Activated naive CD4-positive, alpha-beta T cell treated with anti-CD3 and anti-CD28 coated beads, Interleukin-2, amount 10 ng/mL, durations not matched to agents 7 days and 5 days (primary cell): ENCODE data around the gene GCN1.
A peak's percentile ranks its signal among the peaks of the same experiment; 100 is the strongest.

Source experiments
- CTCF ChIA-PET: fragments of 350-600 bp; sonication (Branson Sonifier 250); formaldehyde crosslinking; loops from one replicate; lab custom pipeline; 2021; ENCODE audit warnings: antibody characterized with exemption; lab: Charles Lee
- DNase-seq: peaks from one replicate; pipeline ENCODE4 v3.0.0-alpha.2; 2020
- H3K27ac Mint-ChIP-seq: one replicate; pipeline ENCODE4 v1.8.0; 2021; ENCODE audit warnings: mild to moderate bottlenecking, moderate library complexity, mixed read lengths
- H3K27me3 Mint-ChIP-seq: one replicate; pipeline ENCODE4 v1.8.0; 2021; ENCODE audit warnings: mild to moderate bottlenecking, mixed read lengths
- H3K36me3 Mint-ChIP-seq: one replicate; pipeline ENCODE4 v1.8.0; 2021; ENCODE audit warnings: mixed read lengths
- H3K4me1 Mint-ChIP-seq: one replicate; pipeline ENCODE4 v1.8.0; 2021; ENCODE audit warnings: mixed read lengths
- H3K4me3 Mint-ChIP-seq: one replicate; pipeline ENCODE4 v1.8.0; 2021; ENCODE audit warnings: mild to moderate bottlenecking, moderate library complexity, mixed read lengths
- H3K9me3 Mint-ChIP-seq: one replicate; pipeline ENCODE4 v1.8.0; 2021; ENCODE audit warnings: mixed read lengths

GCN1 gene

DNA sequence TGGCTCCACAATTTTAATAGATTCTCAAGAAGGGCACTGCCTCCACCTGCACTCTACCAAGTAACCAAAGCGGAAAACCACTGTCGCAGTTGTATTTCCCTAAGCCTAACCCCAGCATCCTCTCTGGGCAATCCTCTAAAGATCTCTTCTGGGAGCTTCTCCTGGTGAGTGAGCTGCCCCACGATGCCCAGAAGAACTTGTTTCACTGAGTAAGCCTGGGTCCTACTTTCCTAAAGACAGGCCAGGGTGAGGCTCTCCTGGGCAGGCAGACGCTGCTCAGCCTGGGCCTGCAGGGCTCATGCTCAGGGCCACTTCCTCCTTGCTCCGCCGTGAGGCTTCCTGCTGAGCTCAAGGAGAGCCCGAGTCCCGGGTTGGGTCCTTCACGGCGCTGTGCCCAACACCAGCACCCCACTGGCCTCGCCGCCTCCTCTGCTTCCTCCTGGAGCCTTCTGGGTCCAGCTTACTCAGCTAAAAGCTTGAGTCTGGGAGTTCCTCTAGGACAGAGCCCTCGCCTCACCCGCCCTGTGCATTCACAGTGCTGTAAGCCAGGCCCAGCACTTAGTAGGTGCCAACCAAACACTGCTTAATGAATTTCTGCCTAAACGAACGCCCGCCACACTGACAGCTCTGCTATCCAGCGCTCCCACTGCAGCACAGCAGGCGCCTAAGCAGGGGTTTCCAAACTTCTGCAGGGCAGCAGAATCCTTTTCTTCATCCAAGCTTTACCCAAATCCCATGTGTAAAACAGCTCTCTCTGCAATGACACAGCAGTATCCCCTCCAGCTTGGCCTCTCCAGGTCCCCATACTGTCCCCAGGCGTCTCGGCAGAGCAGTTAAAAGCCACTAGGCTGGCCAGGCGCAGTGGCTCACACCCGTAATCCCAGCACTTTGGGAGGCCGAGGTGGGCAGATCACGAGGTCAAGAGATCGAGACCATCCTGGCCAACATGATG lies 83.7 kb downstream of the GCN1 start:
- Mint-ChIP-seq H3K36me3 (peaks cover 55% of the 10 kb centered on the region), H3K9me3 (no peaks in the 10 kb centered on the region), H3K27me3 (no peaks in the 10 kb centered on the region), H3K4me3 (peak overlapping the region; percentile 66), H3K27ac (peak overlapping the region; percentile 84), H3K4me1 (peaks cover 76% of the 10 kb centered on the region)
- CTCF ChIA-PET = interaction anchor here (0.8 to 4.1 kb wide), 3 partner anchors 8 to 24 kb away, joined by 3 to 13 read pairs (median 5); no protein-coding TSS in a partner anchor
- peak; percentile 73 for DNase-seq

DNA sequence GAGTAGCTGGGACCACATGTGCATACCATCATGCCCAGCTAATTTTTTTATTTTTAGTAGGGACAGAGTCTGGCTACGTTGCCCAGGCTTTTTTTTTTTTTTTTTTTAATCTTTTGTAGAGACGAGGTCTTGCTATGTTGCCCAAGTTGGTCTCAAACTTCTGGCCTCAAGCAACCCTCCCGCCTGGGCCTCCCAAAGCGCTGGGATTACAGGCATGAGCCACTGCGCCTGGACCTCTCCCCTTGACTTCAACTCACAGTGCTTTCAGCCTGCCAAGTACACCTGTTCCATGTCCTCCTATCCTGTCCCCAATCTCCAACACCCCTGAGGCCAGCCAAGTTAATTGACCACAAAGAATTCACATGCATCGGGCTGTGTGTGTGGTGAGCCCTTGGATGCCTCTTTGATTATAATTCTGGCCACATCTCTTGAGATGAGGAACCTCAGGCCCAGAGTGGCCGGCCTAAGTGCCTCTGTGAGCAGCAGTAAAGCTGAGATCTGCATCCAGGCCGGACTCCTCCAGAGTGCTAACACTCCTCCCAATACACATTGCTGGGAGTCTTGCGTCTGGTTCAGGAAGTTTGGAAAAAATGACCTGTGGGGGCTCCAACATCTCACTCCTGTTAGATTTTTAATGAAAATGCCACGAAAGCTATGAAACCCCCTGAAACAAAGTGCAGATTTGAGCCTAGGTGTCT lies 84.8 kb downstream of the GCN1 start:
- CTCF ChIA-PET = interaction anchor here (1.4 to 4.1 kb wide), 2 partner anchors 11 to 23 kb away, joined by 5 to 13 read pairs; no protein-coding TSS in a partner anchor
- H3K4me1 Mint-ChIP-seq = peaks cover 65% of the 10 kb centered on the region
- no peaks in the 10 kb centered on the region for H3K27me3 Mint-ChIP-seq
- no peak overlapping the region for H3K27ac Mint-ChIP-seq
- no peak overlapping the region for H3K4me3 Mint-ChIP-seq
- H3K36me3 Mint-ChIP-seq = peaks cover 54% of the 10 kb centered on the region
- no peaks in the 10 kb centered on the region for H3K9me3 Mint-ChIP-seq
- no peak for DNase-seq

DNA sequence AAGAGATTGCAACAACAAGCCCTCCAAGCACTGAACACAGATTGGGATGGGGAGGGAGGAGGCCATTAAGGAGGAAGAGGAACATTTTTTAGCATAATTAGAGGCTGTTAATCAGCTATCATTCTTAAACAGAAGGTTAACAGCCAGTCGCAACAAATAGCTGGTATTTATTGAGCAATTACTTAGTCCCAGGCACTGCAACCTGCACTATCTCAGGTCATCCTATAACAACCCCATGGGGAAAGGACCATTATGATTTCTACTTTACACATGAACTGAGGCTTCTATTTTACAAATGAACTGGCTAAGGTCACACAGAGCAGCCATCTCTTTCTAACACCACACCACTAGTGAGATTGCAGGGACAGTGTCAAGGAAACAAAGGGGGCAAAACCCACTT lies 88.4 kb downstream of the GCN1 start:
- Mint-ChIP-seq H3K27ac (no peak overlapping the region), H3K4me1 (peaks cover 43% of the 10 kb centered on the region), H3K36me3 (peaks cover 43% of the 10 kb centered on the region), H3K4me3 (no peak overlapping the region), H3K9me3 (no peaks in the 10 kb centered on the region), H3K27me3 (no peaks in the 10 kb centered on the region)
- CTCF ChIA-PET = interaction anchor here (0.6 kb wide), 1 partner anchor 21 kb away, joined by 4 read pairs; no protein-coding TSS in a partner anchor
- DNase-seq = no peak

DNA sequence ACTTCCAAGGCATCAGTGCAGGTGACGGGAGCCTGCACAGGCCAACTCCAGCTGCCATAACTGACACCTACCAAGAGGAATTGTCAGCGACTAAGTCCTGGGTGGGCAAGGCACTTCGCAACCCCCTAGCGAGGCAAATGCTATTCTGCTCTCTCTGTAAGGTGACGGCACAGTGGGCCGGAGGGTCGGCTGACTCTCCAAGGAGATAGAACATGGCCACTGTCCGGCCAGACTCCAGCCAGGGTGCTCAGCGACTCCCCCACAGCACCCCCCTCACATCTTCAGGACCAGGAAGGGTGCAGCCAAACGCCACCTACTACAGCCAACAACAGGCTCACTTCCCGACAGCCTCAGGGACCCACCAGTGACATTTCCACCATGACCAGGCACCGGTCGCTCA lies 91.1 kb downstream of the GCN1 start:
- H3K27me3 Mint-ChIP-seq = no peaks in the 10 kb centered on the region
- no peak overlapping the region for H3K4me3 Mint-ChIP-seq
- H3K36me3 Mint-ChIP-seq = peaks cover 41% of the 10 kb centered on the region
- H3K9me3 Mint-ChIP-seq = no peaks in the 10 kb centered on the region
- DNase-seq = no peak
- H3K27ac Mint-ChIP-seq = no peak overlapping the region
- CTCF ChIA-PET = no interaction called here
- H3K4me1 Mint-ChIP-seq = peaks cover 28% of the 10 kb centered on the region

DNA sequence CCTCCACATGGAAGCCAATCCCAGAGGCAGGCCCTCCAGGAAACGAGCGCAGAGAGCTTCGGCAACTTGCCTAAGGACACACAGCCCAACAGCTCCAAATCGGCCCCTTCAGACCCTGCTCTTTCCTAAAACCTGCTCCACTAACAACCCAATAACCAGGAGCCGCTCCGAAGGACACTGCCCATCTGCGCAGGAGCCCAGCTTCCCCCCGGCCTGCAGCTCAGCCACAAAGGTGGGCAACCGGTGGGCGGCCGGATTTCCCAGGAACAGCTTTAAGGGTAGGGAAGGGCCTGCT lies 91.5 kb downstream of the GCN1 start:
- Mint-ChIP-seq H3K36me3 (peaks cover 40% of the 10 kb centered on the region), H3K4me1 (peaks cover 24% of the 10 kb centered on the region), H3K4me3 (no peak overlapping the region), H3K9me3 (no peaks in the 10 kb centered on the region), H3K27ac (no peak overlapping the region), H3K27me3 (no peaks in the 10 kb centered on the region)
- CTCF ChIA-PET = no interaction called here
- DNase-seq = no peak

DNA sequence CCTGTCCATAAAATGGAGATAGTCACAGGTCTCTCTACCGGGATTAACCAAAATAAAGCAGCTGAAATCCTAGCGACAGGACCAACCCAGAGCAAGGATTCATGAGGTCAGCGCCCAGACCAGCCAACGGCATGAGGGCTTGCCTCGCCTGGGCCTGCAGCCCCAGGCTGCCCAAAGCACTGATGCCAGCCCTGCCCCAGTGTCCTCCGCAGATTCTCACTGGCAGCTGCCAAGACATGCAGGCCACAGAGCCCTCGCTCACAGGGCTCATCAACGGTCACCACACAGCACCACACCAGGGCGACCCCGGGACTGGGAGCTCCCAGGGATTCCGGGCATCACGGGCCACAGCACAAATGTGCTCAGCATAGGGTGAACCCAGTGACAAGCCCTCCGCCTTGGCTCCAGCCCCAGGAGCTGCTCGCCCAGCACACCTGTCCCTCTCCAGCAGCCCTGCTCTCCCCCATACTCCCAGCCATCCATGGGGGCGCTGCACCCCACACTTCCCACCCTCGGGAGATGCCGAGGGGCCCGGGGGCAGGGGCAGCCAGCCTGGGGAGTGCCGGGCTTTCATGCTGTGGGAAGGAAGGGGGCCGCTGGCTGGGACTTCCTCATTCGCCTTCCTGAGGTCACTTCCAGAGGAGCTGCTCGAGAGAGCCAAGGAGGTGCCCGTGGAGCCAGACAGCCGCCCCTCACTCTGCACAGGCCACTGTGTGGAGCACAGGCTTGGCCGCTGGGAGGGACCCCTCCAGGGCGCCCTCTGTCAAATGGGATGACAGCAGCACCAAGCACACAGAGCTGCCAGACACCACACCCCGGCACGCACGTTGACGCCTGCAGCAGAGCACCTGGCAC lies 92.1 kb downstream of the GCN1 start:
- Mint-ChIP-seq H3K4me1 (peaks cover 21% of the 10 kb centered on the region), H3K36me3 (peaks cover 39% of the 10 kb centered on the region), H3K27ac (no peak overlapping the region), H3K9me3 (no peaks in the 10 kb centered on the region), H3K4me3 (no peak overlapping the region), H3K27me3 (no peaks in the 10 kb centered on the region)
- DNase-seq = no peak
- CTCF ChIA-PET = interaction anchor here (1.4 kb wide), 1 partner anchor 15 kb away, joined by 4 read pairs; no protein-coding TSS in a partner anchor

DNA sequence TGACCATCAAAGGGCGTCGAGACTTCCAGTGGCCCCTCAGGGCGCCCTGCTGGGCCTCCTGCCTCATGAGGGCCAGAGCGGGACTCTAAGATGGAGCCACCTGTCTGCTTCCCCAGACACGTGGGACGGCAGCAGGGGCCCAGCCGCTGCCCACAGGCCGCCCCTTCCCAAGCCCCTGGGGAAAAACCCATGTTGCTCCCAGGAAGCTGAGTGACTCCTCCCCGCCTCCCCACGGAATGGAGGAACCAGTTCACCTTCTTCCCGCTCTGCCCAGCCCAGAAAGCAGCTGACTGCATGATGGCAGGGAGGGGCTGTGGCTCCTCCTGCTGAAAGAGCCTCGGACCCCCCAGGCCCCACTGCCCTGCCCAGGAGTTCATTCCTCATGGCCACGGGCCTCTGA lies 92.9 kb downstream of the GCN1 start:
- Mint-ChIP-seq H3K4me3 (no peak overlapping the region), H3K27ac (no peak overlapping the region), H3K36me3 (peaks cover 40% of the 10 kb centered on the region), H3K4me1 (peaks cover 19% of the 10 kb centered on the region), H3K9me3 (no peaks in the 10 kb centered on the region), H3K27me3 (no peaks in the 10 kb centered on the region)
- CTCF ChIA-PET = interaction anchor here (1.4 kb wide), 1 partner anchor 14 kb away, joined by 4 read pairs; no protein-coding TSS in a partner anchor
- DNase-seq = no peak

DNA sequence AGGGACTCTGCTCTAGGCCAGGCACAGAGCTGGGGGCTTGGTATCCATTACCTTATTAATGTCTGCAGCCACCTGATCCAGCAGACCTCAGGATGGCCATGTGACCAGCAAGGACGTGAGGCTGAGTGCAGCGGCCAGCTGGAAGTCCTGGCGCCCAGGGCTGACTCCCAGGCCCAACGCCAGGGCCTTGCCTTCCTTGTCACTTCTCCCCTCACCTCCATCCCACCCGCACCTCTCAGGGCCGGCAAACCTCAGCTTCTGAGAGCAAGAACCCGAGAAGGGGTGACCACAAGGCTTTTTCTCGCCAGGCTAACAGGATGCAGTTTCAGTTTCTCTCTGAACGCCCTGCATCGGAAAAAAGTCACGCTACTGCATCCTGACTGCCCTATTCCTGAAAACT lies 93.3 kb downstream of the GCN1 start:
- Mint-ChIP-seq H3K27ac (no peak overlapping the region), H3K4me3 (no peak overlapping the region), H3K9me3 (no peaks in the 10 kb centered on the region), H3K36me3 (peaks cover 42% of the 10 kb centered on the region), H3K4me1 (peaks cover 17% of the 10 kb centered on the region), H3K27me3 (no peaks in the 10 kb centered on the region)
- no peak for DNase-seq
- CTCF ChIA-PET = interaction anchor here (1.4 kb wide), 1 partner anchor 14 kb away, joined by 4 read pairs; no protein-coding TSS in a partner anchor

DNA sequence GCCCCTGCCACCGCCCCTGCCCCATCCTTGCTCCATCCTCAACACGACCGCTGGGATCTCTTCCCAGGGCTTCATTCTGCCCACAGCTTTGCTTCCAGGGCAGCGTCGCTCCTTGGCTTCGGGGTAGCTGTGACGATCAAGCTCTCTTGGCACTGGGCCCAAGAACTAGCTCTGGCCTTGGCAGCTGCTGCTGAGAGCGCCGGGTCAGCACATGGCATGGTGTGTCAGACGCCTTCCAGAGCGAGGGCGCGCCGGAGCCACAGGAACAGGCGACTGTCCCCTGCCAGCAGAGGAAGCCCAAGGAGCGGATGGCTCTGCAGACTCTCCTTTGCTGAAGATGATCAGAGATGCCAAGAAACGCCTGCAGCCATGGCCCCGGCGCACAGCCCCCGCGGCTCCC lies 93.9 kb downstream of the GCN1 start:
- CTCF ChIA-PET = interaction anchor here (1.4 kb wide), 1 partner anchor 13 kb away, joined by 4 read pairs; no protein-coding TSS in a partner anchor
- Mint-ChIP-seq H3K36me3 (peaks cover 39% of the 10 kb centered on the region), H3K27ac (no peak overlapping the region), H3K4me3 (no peak overlapping the region), H3K27me3 (no peaks in the 10 kb centered on the region), H3K9me3 (no peaks in the 10 kb centered on the region), H3K4me1 (peaks cover 16% of the 10 kb centered on the region)
- no peak for DNase-seq

DNA sequence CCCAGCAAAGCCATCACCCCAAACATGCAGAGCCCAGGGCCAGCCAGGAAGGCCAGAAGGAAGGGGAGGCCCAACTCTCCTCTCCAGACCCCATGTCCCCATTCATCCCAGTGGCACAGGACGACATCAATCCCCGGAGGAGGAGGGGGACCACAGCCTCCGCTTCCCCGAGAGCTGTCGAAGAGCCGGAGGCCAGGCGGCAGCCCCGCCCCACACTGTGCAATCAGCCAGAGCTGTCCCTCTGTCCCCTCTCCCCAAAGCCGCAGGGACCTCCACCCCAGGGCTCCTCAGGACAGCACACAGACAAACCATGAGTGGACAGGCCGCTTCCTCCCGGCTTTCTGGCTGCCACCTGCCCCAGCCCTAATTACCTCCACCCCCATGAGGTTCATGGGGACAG lies 94.8 kb downstream of the GCN1 start:
- H3K27ac Mint-ChIP-seq = no peak overlapping the region
- H3K27me3 Mint-ChIP-seq = no peaks in the 10 kb centered on the region
- CTCF ChIA-PET = no interaction called here

DNA sequence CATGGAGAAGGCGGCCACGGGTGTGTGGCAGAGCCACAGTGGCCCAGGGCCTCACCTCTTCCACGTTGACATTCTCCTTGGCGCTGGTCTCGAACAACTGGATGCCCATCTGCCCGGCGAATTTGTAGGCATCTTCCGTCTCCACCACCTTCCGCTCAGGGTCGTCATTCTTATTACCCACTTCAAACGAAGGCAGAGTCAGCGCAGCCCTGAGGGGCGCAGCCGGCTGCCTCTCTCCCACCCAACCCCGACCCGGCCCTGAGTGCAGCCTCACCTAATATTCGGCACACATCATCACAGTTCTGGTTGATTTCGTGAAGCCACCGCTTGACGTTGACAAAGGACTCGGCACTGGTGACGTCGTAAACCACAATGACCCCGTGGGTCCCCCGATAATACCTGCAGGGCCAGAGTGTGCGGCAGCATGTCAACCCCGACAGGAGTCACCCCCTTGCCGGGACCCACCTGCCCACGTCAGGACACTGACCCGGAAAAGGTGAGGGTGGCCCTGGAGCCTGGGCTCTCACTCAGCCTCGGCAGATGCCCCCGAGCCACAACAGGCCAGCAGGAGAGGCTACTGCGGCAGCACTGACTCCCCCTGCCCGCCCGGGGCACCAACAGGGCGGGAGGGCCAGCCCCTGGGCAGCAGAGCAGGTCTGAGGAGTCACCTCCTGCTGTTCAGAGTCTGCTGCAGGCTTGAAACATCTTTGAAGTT lies 95.6 kb downstream of the GCN1 start:
- DNase-seq = no peak
- H3K36me3 Mint-ChIP-seq = peaks cover 33% of the 10 kb centered on the region
- no peak overlapping the region for H3K4me3 Mint-ChIP-seq
- CTCF ChIA-PET = no interaction called here
- H3K27ac Mint-ChIP-seq = no peak overlapping the region
- peaks cover 16% of the 10 kb centered on the region for H3K4me1 Mint-ChIP-seq
- H3K9me3 Mint-ChIP-seq = no peaks in the 10 kb centered on the region
- H3K27me3 Mint-ChIP-seq = no peaks in the 10 kb centered on the region

More for the DNA sequence above, 94.8 kb downstream of the GCN1 start:
- peaks cover 34% of the 10 kb centered on the region for H3K36me3 Mint-ChIP-seq
- H3K4me3 Mint-ChIP-seq = no peak overlapping the region
- no peaks in the 10 kb centered on the region for H3K9me3 Mint-ChIP-seq
- DNase-seq = no peak
- peaks cover 16% of the 10 kb centered on the region for H3K4me1 Mint-ChIP-seq

DNA sequence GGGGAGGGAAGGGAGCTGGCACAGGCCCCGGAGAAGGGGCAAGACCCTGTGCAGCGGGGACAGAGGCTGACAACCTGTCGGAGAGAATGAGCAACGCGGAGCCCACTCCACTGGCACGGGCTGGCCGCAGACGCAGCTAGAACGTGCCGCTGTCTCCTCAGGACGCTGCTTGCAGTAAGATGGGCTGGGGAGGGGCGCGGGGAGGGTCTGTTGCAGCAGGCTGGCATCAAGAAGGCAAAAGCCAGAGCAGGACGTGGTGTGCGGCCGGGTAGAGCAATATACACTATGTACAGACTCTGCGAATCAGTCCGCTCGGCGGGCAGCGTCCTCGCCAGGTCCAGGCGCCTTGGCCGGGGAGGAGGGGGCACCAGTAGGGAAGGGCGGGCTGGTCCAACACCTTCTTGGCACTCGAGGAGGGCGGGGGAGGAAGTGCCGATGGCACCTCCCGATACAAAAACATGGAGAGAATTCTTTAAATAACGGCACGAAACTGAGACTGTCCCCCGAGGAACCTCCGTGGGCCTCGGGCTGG lies 97.8 kb downstream of the GCN1 start:
- Mint-ChIP-seq H3K9me3 (no peaks in the 10 kb centered on the region), H3K36me3 (peaks cover 35% of the 10 kb centered on the region), H3K4me1 (peaks cover 12% of the 10 kb centered on the region), H3K27ac (no peak overlapping the region), H3K27me3 (no peaks in the 10 kb centered on the region), H3K4me3 (no peak overlapping the region)
- CTCF ChIA-PET = interaction anchor here (1.7 kb wide), 1 partner anchor 10 kb away, joined by 5 read pairs; no protein-coding TSS in a partner anchor
- no peak for DNase-seq

DNA sequence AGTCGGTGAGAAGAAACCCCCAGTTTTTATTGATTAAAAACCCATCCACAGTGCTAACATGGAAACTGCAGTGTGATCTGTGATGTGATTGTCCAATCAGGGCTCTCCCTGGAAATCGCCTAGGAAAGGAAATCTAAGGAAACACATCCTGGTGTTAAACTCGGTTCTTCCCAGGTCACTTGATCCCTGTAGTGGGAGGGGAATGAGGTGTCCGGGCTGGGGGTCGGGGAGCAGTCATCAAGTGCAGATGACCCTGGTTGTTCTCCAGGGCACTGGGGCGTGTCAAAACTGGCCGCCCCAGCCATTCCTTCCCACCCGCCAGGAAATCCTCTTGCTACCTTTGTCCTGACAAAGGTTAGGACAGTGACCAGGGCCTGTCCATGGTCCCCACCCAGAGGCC lies 98.8 kb downstream of the GCN1 start:
- H3K36me3 Mint-ChIP-seq = peaks cover 41% of the 10 kb centered on the region
- H3K4me3 Mint-ChIP-seq = no peak overlapping the region
- no peaks in the 10 kb centered on the region for H3K27me3 Mint-ChIP-seq
- CTCF ChIA-PET = no interaction called here
- H3K27ac Mint-ChIP-seq = no peak overlapping the region
- H3K9me3 Mint-ChIP-seq = no peaks in the 10 kb centered on the region
- no peak for DNase-seq
- H3K4me1 Mint-ChIP-seq = peaks cover 7% of the 10 kb centered on the region
